SU-DHL-6 (cell line): Measurements from ENCODE around the gene SCN5A.

Experiments used
- EZH2phosphoT487 ChIP-seq: fragments of 200-600 bp; sonication (generic), shearing (Covaris generic); conservative IDR thresholded peaks from 2 replicates; pipeline ENCODE4 v1.6.1; 2018; ENCODE audit warnings: mild to moderate bottlenecking, antibody characterized with exemption, low read length, moderate library complexity, mixed read lengths
- TF ChIP-seq, protein P1 (sequence below): fragments of 200-600 bp; sonication (generic); IDR thresholded peaks from one replicate; pipeline ENCODE4 v1.5.1; 2017; ENCODE audit warnings: antibody characterized with exemption, mild to moderate bottlenecking, low read length, moderate library complexity; ENCODE audit not compliant: insufficient read depth, poor library complexity, severe bottlenecking

- TF ChIP-seq, protein P1, sequence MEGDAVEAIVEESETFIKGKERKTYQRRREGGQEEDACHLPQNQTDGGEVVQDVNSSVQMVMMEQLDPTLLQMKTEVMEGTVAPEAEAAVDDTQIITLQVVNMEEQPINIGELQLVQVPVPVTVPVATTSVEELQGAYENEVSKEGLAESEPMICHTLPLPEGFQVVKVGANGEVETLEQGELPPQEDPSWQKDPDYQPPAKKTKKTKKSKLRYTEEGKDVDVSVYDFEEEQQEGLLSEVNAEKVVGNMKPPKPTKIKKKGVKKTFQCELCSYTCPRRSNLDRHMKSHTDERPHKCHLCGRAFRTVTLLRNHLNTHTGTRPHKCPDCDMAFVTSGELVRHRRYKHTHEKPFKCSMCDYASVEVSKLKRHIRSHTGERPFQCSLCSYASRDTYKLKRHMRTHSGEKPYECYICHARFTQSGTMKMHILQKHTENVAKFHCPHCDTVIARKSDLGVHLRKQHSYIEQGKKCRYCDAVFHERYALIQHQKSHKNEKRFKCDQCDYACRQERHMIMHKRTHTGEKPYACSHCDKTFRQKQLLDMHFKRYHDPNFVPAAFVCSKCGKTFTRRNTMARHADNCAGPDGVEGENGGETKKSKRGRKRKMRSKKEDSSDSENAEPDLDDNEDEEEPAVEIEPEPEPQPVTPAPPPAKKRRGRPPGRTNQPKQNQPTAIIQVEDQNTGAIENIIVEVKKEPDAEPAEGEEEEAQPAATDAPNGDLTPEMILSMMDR: no peak
- no peak for TF ChIP-seq EZH2phosphoT487
These were observed 8.6 kb downstream of the SCN5A start for GRCh38 chr3:38640661-38641452.
